Tibial nerve (tissue), 4 donors: Measurements from ENCODE around the gene HBG1. TPM values are rescaled to one million over a fixed set of nuclear protein-coding genes. Genes with fewer than 3 reads are reported as not detected.

ENCODE experiments used
- DNase-seq, 2 donors: peaks; one replicate each; pipeline ENCODE4 v3.0.0-alpha.2; 2019; ENCODE audit warnings: low spot score in 2 of 2
- H3K27ac ChIP-seq, 4 donors: fragments of 200-600 bp; sonication (generic) in 3 of 4; one replicate each; pipeline ENCODE4 v1.5.1; 2017 to 2019; ENCODE audit warnings: mild to moderate bottlenecking in 1 of 4
- H3K27me3 ChIP-seq, 2 donors: fragments of 200-600 bp; sonication (generic) in 1 of 2; one replicate each; pipeline versions ENCODE4 v1.5.1 to v1.6.0; 2017 to 2019
- H3K36me3 ChIP-seq, 3 donors: fragments of 200-600 bp; sonication (generic); one replicate each; pipeline ENCODE4 v1.5.1; 2018 to 2019
- H3K4me1 ChIP-seq, 4 donors: fragments of 200-600 bp; sonication (generic) in 3 of 4; one replicate each; pipeline ENCODE4 v1.5.1; 2017 to 2019
- H3K4me3 ChIP-seq, 4 donors: fragments of 200-600 bp; sonication (generic) in 3 of 4; one replicate each; pipeline ENCODE4 v1.5.1; 2017 to 2019; ENCODE audit warnings: mild to moderate bottlenecking in 1 of 4, moderate library complexity in 1 of 4
- H3K9me3 ChIP-seq, 4 donors: fragments of 200-600 bp; sonication (generic) in 3 of 4; one replicate each; pipeline ENCODE4 v1.5.1; 2017 to 2019
- EP300 ChIP-seq, 2 donors: sonication (generic); formaldehyde crosslinking; IDR thresholded peaks; one replicate each; pipeline ENCODE4 v1.6.1; 2017; ENCODE audit warnings: antibody characterized with exemption in 2 of 2, mild to moderate bottlenecking in 1 of 2
- POLR2A ChIP-seq, 2 donors: fragments of 450-650 bp; IDR thresholded peaks; one replicate each; pipeline ENCODE4 v1.6.1; 2017; ENCODE audit warnings: antibody characterized with exemption in 2 of 2, mild to moderate bottlenecking in 2 of 2, moderate library complexity in 2 of 2
- WGBS, 2 donors: methylation state at CpG; one replicate each; pipeline ENCODE4 v1.1.5; 2018; 5-methylcytosine and 5-hydroxymethylcytosine counted together
- total RNA-seq, 4 donors: library from RNA; depleted of rRNA; stranded (reverse); fragments of >200 nt; gene quantifications; one replicate each; pipeline ENCODE4 v1.1.0, GENCODE V29; 2016
- TF ChIP-seq, protein P1 (sequence below), 5 experiments: fragments of 200-600 bp in 3 of 5; fragments of 450-650 bp in 2 of 5; sonication (generic) in 3 of 5; IDR thresholded peaks; one replicate each; pipeline ENCODE4 v1.5.1; 2016 to 2019; ENCODE audit warnings: antibody characterized with exemption in 5 of 5, mild to moderate bottlenecking in 3 of 5, moderate library complexity in 2 of 5

HBG1 gene
- total RNA-seq, 4 donors from 2014 or later = not detected

DNA sequence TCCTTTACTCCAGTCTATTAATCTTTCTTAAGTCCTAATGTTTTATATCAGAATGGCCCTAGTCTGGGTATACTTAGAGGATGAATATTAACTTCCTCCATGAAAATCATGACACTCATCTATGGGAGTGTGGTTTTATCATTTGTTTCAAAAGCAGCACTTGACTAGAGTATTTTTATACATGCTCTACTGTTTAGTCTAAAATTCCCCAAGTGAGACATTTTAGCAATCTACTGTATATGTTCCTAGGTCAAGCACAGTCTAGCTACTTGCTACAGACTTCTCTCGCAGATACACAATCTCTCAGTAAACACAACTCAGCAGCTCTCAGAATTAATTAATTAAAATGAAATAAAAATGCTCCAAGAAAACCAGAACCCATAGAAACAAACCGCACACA is 19.9 kb downstream of the HBG1 start:
- 87 to 91% methylated on average over 2 of the region's 2 CpGs for WGBS, 2 donors
- H3K9me3 ChIP-seq = no peaks in the 10 kb centered on the region
- no peak for TF ChIP-seq EP300 (IDR thresholded peaks at IDR 0.05)
- TF ChIP-seq POLR2A (IDR thresholded peaks at IDR 0.05) = no peak
- TF ChIP-seq, protein P1, sequence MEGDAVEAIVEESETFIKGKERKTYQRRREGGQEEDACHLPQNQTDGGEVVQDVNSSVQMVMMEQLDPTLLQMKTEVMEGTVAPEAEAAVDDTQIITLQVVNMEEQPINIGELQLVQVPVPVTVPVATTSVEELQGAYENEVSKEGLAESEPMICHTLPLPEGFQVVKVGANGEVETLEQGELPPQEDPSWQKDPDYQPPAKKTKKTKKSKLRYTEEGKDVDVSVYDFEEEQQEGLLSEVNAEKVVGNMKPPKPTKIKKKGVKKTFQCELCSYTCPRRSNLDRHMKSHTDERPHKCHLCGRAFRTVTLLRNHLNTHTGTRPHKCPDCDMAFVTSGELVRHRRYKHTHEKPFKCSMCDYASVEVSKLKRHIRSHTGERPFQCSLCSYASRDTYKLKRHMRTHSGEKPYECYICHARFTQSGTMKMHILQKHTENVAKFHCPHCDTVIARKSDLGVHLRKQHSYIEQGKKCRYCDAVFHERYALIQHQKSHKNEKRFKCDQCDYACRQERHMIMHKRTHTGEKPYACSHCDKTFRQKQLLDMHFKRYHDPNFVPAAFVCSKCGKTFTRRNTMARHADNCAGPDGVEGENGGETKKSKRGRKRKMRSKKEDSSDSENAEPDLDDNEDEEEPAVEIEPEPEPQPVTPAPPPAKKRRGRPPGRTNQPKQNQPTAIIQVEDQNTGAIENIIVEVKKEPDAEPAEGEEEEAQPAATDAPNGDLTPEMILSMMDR (IDR thresholded peaks at IDR 0.05) = no peak
- H3K27ac ChIP-seq = no peak overlapping the region
- no peaks in the 10 kb centered on the region for H3K36me3 ChIP-seq
- no peaks in the 10 kb centered on the region for H3K4me1 ChIP-seq
- no peak for DNase-seq
- no peaks in the 10 kb centered on the region for H3K27me3 ChIP-seq
- H3K4me3 ChIP-seq = no peak overlapping the region

DNA sequence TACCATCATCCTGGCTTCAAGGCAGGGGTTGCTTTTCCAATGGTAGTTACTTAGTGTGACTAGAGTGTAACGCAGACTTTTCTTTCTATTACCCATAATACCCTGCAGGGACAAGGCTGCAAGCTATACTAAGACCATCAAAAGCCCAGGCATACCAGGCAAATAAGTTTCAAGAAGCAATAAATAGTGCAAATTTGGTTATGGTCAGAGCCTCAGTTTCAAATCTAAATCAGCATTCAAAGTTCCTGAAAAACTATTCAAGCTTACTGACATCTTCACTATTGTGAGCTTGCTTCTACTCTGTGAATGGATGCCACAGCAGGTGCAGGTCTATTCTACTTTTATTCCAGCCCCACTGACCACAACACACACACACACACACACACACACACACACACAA is 20.3 kb downstream of the HBG1 start:
- no peak for DNase-seq
- WGBS, 2 donors = 80 to 94% methylated on average over 1 of the region's 1 CpG
- Histone ChIP-seq H3K4me3 (no peak overlapping the region), H3K4me1 (no peaks in the 10 kb centered on the region), H3K36me3 (no peaks in the 10 kb centered on the region), H3K27ac (no peak overlapping the region), H3K27me3 (no peaks in the 10 kb centered on the region), H3K9me3 (no peaks in the 10 kb centered on the region)
- TF ChIP-seq, protein P1 (IDR thresholded peaks at IDR 0.05) = no peak
- TF ChIP-seq EP300 (IDR thresholded peaks at IDR 0.05) (no peak), POLR2A (IDR thresholded peaks at IDR 0.05) (no peak)

DNA sequence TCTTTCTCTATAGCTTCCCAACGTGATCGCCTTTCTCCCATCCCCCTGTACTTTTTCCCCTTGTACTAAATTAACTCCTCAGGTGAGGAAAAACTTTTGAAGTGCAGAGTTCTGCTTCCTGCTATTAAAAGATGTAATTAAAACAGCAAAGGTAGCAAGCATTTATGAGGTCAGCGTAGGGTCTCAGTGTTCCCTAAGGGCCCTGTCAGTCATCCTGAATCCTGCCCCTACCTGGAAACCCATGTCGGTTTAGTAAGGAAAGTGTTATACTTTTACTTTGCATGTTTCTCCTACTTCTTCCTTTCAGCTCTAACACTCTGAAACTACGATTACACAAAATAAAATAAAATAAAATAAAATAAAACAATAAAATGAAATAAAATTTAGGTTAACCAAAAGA is 21.5 kb downstream of the HBG1 start:
- 46 to 50% methylated on average over 5 of the region's 5 CpGs for WGBS, 2 donors
- Histone ChIP-seq H3K36me3 (no peaks in the 10 kb centered on the region), H3K4me1 (no peaks in the 10 kb centered on the region), H3K27ac (no peak overlapping the region), H3K4me3 (no peak overlapping the region), H3K27me3 (no peaks in the 10 kb centered on the region), H3K9me3 (no peaks in the 10 kb centered on the region)
- DNase-seq = no peak
- TF ChIP-seq, protein P1 (IDR thresholded peaks at IDR 0.05) = no peak
- no peak for TF ChIP-seq POLR2A (IDR thresholded peaks at IDR 0.05)
- no peak for TF ChIP-seq EP300 (IDR thresholded peaks at IDR 0.05)

DNA sequence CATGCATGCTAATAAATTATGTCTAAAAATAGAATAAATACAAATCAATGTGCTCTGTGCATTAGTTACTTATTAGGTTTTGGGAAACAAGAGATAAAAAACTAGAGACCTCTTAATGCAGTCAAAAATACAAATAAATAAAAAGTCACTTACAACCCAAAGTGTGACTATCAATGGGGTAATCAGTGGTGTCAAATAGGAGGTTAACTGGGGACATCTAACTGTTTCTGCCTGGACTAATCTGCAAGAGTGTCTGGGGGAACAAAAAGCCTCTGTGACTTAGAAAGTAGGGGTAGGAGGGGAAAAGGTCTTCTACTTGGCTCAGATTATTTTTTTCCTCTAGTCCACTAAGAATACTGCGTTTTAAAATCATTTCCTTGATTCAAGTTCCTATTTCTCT is 22.0 kb downstream of the HBG1 start:
- no peak for DNase-seq
- no peaks in the 10 kb centered on the region for H3K27me3 ChIP-seq
- no peak overlapping the region for H3K27ac ChIP-seq
- H3K4me3 ChIP-seq = no peak overlapping the region
- no peaks in the 10 kb centered on the region for H3K9me3 ChIP-seq
- no peaks in the 10 kb centered on the region for H3K36me3 ChIP-seq
- H3K4me1 ChIP-seq = no peaks in the 10 kb centered on the region
- WGBS, 2 donors = 18 to 22% methylated on average over 1 of the region's 1 CpG
- TF ChIP-seq POLR2A (IDR thresholded peaks at IDR 0.05) = no peak
- TF ChIP-seq EP300 (IDR thresholded peaks at IDR 0.05) = no peak
- TF ChIP-seq, protein P1 (IDR thresholded peaks at IDR 0.05) = no peak

DNA sequence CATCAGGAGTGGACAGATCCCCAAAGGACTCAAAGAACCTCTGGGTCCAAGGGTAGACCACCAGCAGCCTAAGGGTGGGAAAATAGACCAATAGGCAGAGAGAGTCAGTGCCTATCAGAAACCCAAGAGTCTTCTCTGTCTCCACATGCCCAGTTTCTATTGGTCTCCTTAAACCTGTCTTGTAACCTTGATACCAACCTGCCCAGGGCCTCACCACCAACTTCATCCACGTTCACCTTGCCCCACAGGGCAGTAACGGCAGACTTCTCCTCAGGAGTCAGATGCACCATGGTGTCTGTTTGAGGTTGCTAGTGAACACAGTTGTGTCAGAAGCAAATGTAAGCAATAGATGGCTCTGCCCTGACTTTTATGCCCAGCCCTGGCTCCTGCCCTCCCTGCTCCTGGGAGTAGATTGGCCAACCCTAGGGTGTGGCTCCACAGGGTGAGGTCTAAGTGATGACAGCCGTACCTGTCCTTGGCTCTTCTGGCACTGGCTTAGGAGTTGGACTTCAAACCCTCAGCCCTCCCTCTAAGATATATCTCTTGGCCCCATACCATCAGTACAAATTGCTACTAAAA is 22.8 kb downstream of the HBG1 start, which contains the start of gene HBB:
Gene HBB, minus strand, starts transcription at position 340 of the 579 bp plus-strand sequence. Its CDS starts 50 bp downstream, at position 290.
- 90 to 98% methylated on average over 3 of the region's 3 CpGs for WGBS, 2 donors
- no peaks in the 10 kb centered on the region for H3K27me3 ChIP-seq
- no peak within 1 kb of the TSS for H3K27ac ChIP-seq
- DNase-seq = no peak
- TF ChIP-seq POLR2A (IDR thresholded peaks at IDR 0.05) (no peak), EP300 (IDR thresholded peaks at IDR 0.05) (no peak)
- TF ChIP-seq, protein P1 (IDR thresholded peaks at IDR 0.05) = no peak
- H3K9me3 ChIP-seq = no peaks in the 10 kb centered on the region
- H3K36me3 ChIP-seq = no peaks in the 10 kb centered on the region
- H3K4me3 ChIP-seq = no peak within 1 kb of the TSS
- no peaks in the 10 kb centered on the region for H3K4me1 ChIP-seq
